GM12878 (cell line): ENCODE measurements around the gene POF1B. TPM values are rescaled to one million over a fixed set of nuclear protein-coding genes. Genes with fewer than 3 reads are reported as not detected.

Source experiments
- ATAC-seq: fragments of 200-7000 bp; cut with Tn5 transposase; 3 replicates; pipeline ENCODE4 v1.9.1; 2020; ENCODE audit warnings: mild to moderate bottlenecking, moderate library complexity
- BruUV-seq: library from RNA; stranded (reverse); fragments of 400-500 nt; replicated peaks from 2 replicates; lab custom pipeline; 2021; lab: Mats Ljungman, UMichigan
- CTCF ChIA-PET: fragments of 300-600 bp; sonication (Branson Sonifier 250); formaldehyde crosslinking; extraction: SDS; loops from one replicate; lab custom pipeline; 2021; ENCODE audit warnings: inconsistent platforms; lab: Yijun Ruan, JAX
- POLR2A ChIA-PET: fragments of 350-600 bp; formaldehyde crosslinking; extraction: SDS; loops from one replicate; lab custom pipeline; 2021; ENCODE audit warnings: inconsistent platforms; lab: Charles Lee
- RAD21 ChIA-PET: fragments of 300-600 bp; sonication (Branson Sonifier 250); formaldehyde crosslinking; loops from one replicate; lab custom pipeline; 2023; ENCODE audit warnings: antibody characterized with exemption; ENCODE audit not compliant: unreplicated experiment; lab: Charles Lee
- SMC1A ChIA-PET: fragments of 300-600 bp; sonication (Branson Sonifier 250); formaldehyde crosslinking; loops from one replicate; lab custom pipeline; 2023; ENCODE audit not compliant: unreplicated experiment, uncharacterized antibody; lab: Charles Lee
- DNase-seq: peaks from one replicate; pipeline ENCODE4 v3.0.0-alpha.2; 2011; ENCODE audit warnings: low read depth, low spot score
- FAIRE-seq: peaks from 3 replicates; lab custom pipeline; 2011; peaks lifted over from hg19 to GRCh38; lab: Jason Lieb, UNC
- H2AFZ ChIP-seq: 2 replicates; pipeline ENCODE4 v1.6.0; 2011; ENCODE audit warnings: low read depth, low read length, control low read depth; ENCODE audit not compliant: control insufficient read depth
- H3K27ac ChIP-seq: 2 replicates; pipeline ENCODE4 v1.5.1; 2011; ENCODE audit warnings: control low read depth; ENCODE audit not compliant: control insufficient read depth, insufficient read depth
- H3K27me3 ChIP-seq, 2 experiments: replicated peaks in 1 of 2; 2 replicates each; pipeline versions ENCODE4 v1.6.0 to v1.6.1; 2011; ENCODE audit warnings: low read length in 1 of 2; ENCODE audit not compliant: control insufficient read depth in 2 of 2, insufficient read depth in 2 of 2
- H3K36me3 ChIP-seq, 2 experiments: 2 replicates each; pipeline ENCODE4 v1.5.1; 2011; ENCODE audit warnings: low read length in 1 of 2; ENCODE audit not compliant: control insufficient read depth in 2 of 2, insufficient read depth in 2 of 2
- H3K4me1 ChIP-seq: 2 replicates; pipeline ENCODE4 v1.6.1; 2011; ENCODE audit warnings: mild to moderate bottlenecking, low read length, moderate library complexity, mixed read lengths; ENCODE audit not compliant: control insufficient read depth, insufficient read depth
- H3K4me2 ChIP-seq: 2 replicates; pipeline ENCODE4 v1.6.0; 2011; ENCODE audit warnings: control low read depth; ENCODE audit not compliant: control insufficient read depth, insufficient read depth
- H3K4me3 ChIP-seq: fragments of 200-600 bp; sonication (generic); 2 replicates; pipeline ENCODE4 v1.5.1; 2016
- H3K79me2 ChIP-seq: 2 replicates; pipeline ENCODE4 v1.6.0; 2011; ENCODE audit warnings: low read length; ENCODE audit not compliant: control insufficient read depth, insufficient read depth
- H3K9ac ChIP-seq: 2 replicates; pipeline ENCODE4 v1.8.0; 2011; ENCODE audit warnings: low read length, control low read depth, mixed read lengths; ENCODE audit not compliant: control insufficient read depth, insufficient read depth
- H3K9me3 ChIP-seq: replicated peaks from 3 replicates; pipeline ENCODE4 v1.5.1; 2011; ENCODE audit warnings: mild to moderate bottlenecking, low read length; ENCODE audit not compliant: control insufficient read depth, insufficient read depth
- H4K20me1 ChIP-seq: 2 replicates; pipeline ENCODE4 v1.6.0; 2011; ENCODE audit not compliant: control insufficient read depth, insufficient read depth
- EZH2 ChIP-seq: IDR thresholded peaks from 2 replicates; pipeline ENCODE4 v1.6.1; 2012; ENCODE audit warnings: low read depth, mild to moderate bottlenecking, control low read depth, inconsistent platforms, low read length, borderline replicate concordance; ENCODE audit not compliant: control insufficient read depth
- IRF3 ChIP-seq: fragments of 450-650 bp; IDR thresholded peaks from 2 replicates; pipeline ENCODE4 v1.6.1; 2014; ENCODE audit warnings: mild to moderate bottlenecking
- MLLT1 ChIP-seq: fragments of 450-650 bp; IDR thresholded peaks from 2 replicates; pipeline ENCODE4 v1.6.1; 2016; ENCODE audit warnings: mild to moderate bottlenecking
- NFYB ChIP-seq: IDR thresholded peaks from 2 replicates; pipeline ENCODE4 v1.6.1; 2011; ENCODE audit warnings: low read depth, mild to moderate bottlenecking, low read length, improper control_type of control experiment, moderate library complexity; ENCODE audit not compliant: insufficient read depth
- POLR2AphosphoS5 ChIP-seq: IDR thresholded peaks from 2 replicates; pipeline ENCODE4 v1.6.1; 2011; ENCODE audit warnings: mild to moderate bottlenecking, low read length, inconsistent platforms
- RAD51 ChIP-seq: fragments of 450-650 bp; IDR thresholded peaks from 2 replicates; pipeline ENCODE4 v1.6.1; 2016; ENCODE audit warnings: moderate library complexity, mild to moderate bottlenecking, inconsistent platforms
- ZNF384 ChIP-seq: IDR thresholded peaks from 2 replicates; pipeline ENCODE4 v1.6.1; 2012; ENCODE audit warnings: low read depth, mild to moderate bottlenecking, low read length, improper control_type of control experiment, borderline replicate concordance
- ZNF687 ChIP-seq: fragments of 450-650 bp; IDR thresholded peaks from 2 replicates; pipeline ENCODE4 v1.6.1; 2017; ENCODE audit warnings: mild to moderate bottlenecking, moderate library complexity
- WGBS: methylation state at CpG from one replicate; pipeline ENCODE4 v1.1.6; 2016; ENCODE audit warnings: low lambda C conversion rate; ENCODE audit not compliant: insufficient replicate concordance, insufficient coverage; ENCODE audit errors: missing lambda C conversion rate; 5-methylcytosine and 5-hydroxymethylcytosine counted together
- in situ Hi-C: fragments of 300-500 bp; cut with MboI; formaldehyde crosslinking; loops from 9 replicates; pipeline ENCODE4 v1.14.3; 2018; ENCODE audit warnings: mixed read lengths
- intact Hi-C: fragments of 100-400 bp; cut with micrococcal nuclease; formaldehyde crosslinking; loops from one replicate; pipeline ENCODE4 v1.14.2; 2022; ENCODE audit not compliant: unreplicated experiment
- polyA plus RNA-seq, 11 experiments: library from polyadenylated mRNA; depleted of rRNA in 4 of 11; unstranded in 6 of 11; stranded (reverse) in 5 of 11; fragments of >200 nt; fragmentation: Nextera tagmentation in 4 of 11; fragmentation: Illumina TruSeq in 1 of 11; extraction: Ambion mirVana in 4 of 11; extraction: Trizol in 1 of 11; gene quantifications; 1 replicate in 1 of 11; 2 replicates in 10 of 11; pipeline versions ENCODE4 v1.2.1 to v1.2.3, GENCODE V29; 2011 to 2016; ENCODE audit warnings: inconsistent platforms in 2 of 11, missing spikeins in 2 of 11, low read depth in 1 of 11
- total RNA-seq, 4 experiments: library from RNA; depleted of rRNA in 3 of 4; stranded (reverse); fragments of >200 nt in 3 of 4; fragmentation: Illumina TruSeq in 1 of 4; extraction: Trizol in 1 of 4; gene quantifications; 2 replicates each; pipeline versions ENCODE4 v1.2.1 to v1.2.3, GENCODE V29; 2013 to 2021

Gene POF1B
- total and polyA plus RNA-seq, 10 of the 15 experiments (the other 5 are each of a cell fraction or from before 2014, with no cell fraction given) = 0.14 to 13.5 (median 0.99) TPM

- TF ChIP-seq MLLT1 (peak; percentile 47; the same call in 1 of the 2 replicates), ZNF687 (0 out of 2 replicates have a peak, but pooled peaks have one; percentile 17)
- TF ChIP-seq, all 136 proteins: peak for 3
Observed at GRCh38 chrX:85375333-85375738, 4.1 kb downstream of the POF1B start (continued).

- H3K79me2 ChIP-seq = no peaks in the 10 kb centered on the region
- no peak for DNase-seq
- no peaks in the 10 kb centered on the region for H3K27me3 ChIP-seq
- no peak overlapping the region for H3K4me2 ChIP-seq
- no peak overlapping the region for H3K27ac ChIP-seq
- no peaks in the 10 kb centered on the region for H4K20me1 ChIP-seq
- H3K4me3 ChIP-seq = no peak overlapping the region
- intact Hi-C loops (no loop called here), in situ Hi-C loops (no loop called here)
- H3K4me1 ChIP-seq = no peaks in the 10 kb centered on the region
- ChIA-PET POLR2A (no interaction called here), RAD21 (no interaction called here), CTCF (interaction anchor here (1.2 kb wide), 1 partner anchor 256 kb away, joined by 3 read pairs; no protein-coding TSS in a partner anchor)
- FAIRE-seq = no peak
- H2AFZ ChIP-seq = no peak overlapping the region
- H3K9me3 ChIP-seq = no peaks in the 10 kb centered on the region; the same call in 2 of the 3 replicates
- BruUV-seq = no TSS peak
- H3K9ac ChIP-seq = no peak overlapping the region
- ATAC-seq = no peak
- H3K36me3 ChIP-seq = no peaks in the 10 kb centered on the region
- no peak for TF ChIP-seq ZNF384
- TF ChIP-seq EZH2 = no peak
- TF ChIP-seq RAD51 = no peak
- TF ChIP-seq IRF3 = no peak
- TF ChIP-seq POLR2AphosphoS5 = no peak
- no peak for TF ChIP-seq NFYB
- TF ChIP-seq, all 136 proteins: peak for 0
- WGBS = 42% methylated on average over 4 of the region's 4 CpGs
- SMC1A ChIA-PET = interaction anchor here (0.5 kb wide), 1 partner anchor 1817 kb away, joined by 3 read pairs; no protein-coding TSS in a partner anchor
Observed at GRCh38 chrX:85365370-85365995, 14.0 kb downstream of the POF1B start.
